ENCODE data around the gene FCF1. TPM values are rescaled to one million over a fixed set of nuclear protein-coding genes. Genes with fewer than 3 reads are reported as not detected.

The FCF1 gene
- total and polyA plus RNA-seq, 2 of the 4 experiments (the other 2 are of a cell fraction) = 37.1 to 45.5 TPM

- Histone ChIP-seq H4K20me1 (ENCODE audit: insufficient read depth, low read length) (no peaks in the 10 kb centered on the region), H3K4me2 (ENCODE audit: low read depth, low read length) (no peak overlapping the region), H2AK5ac (ENCODE audit: low read depth, low read length) (no peak overlapping the region), H3K27ac (ENCODE audit: insufficient read depth, low read length) (no peak overlapping the region), H3K14ac (replicated peaks; ENCODE audit: low read depth, low read length) (no peak overlapping the region), H4K91ac (ENCODE audit: insufficient read depth, low read depth, low read length) (no peak overlapping the region), H3K9me3 (ENCODE audit: control insufficient read depth, insufficient read depth, low read length) (peaks cover 1% of the 10 kb centered on the region; the same call in 1 of the 2 replicates), H3K27me3 (ENCODE audit: control insufficient read depth, insufficient read depth, low read length) (no peaks in the 10 kb centered on the region), H3K36me3 (ENCODE audit: control insufficient read depth, insufficient read depth, low read length) (peaks cover 10% of the 10 kb centered on the region), H3K4me1 (ENCODE audit: control insufficient read depth, insufficient read depth, low read length) (no peaks in the 10 kb centered on the region; the same call in 1 of the 2 replicates), H4K8ac (ENCODE audit: low read depth in 2 of 2, low read length in 2 of 2) (no peak overlapping the region), H3K4me3 (ENCODE audit: insufficient read depth, low read depth, low read length) (no peak overlapping the region), H2AK9ac (replicated peaks; ENCODE audit: low read depth, low read length, poor library complexity) (no peak overlapping the region), H3K56ac (ENCODE audit: extremely low read depth, insufficient read depth, low read length) (no peak overlapping the region), H2BK5ac (ENCODE audit: low read depth, low read length, poor library complexity, severe bottlenecking) (no peak overlapping the region), H3K4ac (ENCODE audit: low read depth, low read length) (no peak overlapping the region), H3K9ac (ENCODE audit: low read depth, low read length) (no peak overlapping the region), H4K5ac (ENCODE audit: low read depth, low read length) (no peak overlapping the region), H3K23ac (ENCODE audit: low read depth, low read length) (no peak overlapping the region; the same call in 1 of the 2 replicates), H2AFZ (replicated peaks; ENCODE audit: low read length, poor library complexity) (no peak overlapping the region), H3K79me1 (ENCODE audit: low read depth in 1 of 2, low read length in 2 of 2) (no peaks in the 10 kb centered on the region), H3K18ac (ENCODE audit: low read depth, low read length) (no peak overlapping the region), H2BK20ac (ENCODE audit: low read depth, low read length) (no peak overlapping the region), H2BK120ac (ENCODE audit: low read depth, low read length) (no peak overlapping the region), H3K9me1 (ENCODE audit: insufficient read depth, low read length) (no peaks in the 10 kb centered on the region), H2BK15ac (ENCODE audit: low read depth, low read length) (no peak overlapping the region)
- intact Hi-C loops (cut with micrococcal nuclease) (no loop called here), in situ Hi-C loops (cut with MboI; ENCODE audit: low sequenced_read_pairs) (no loop called here), dilution Hi-C loops (cut with HindIII; ENCODE audit: low sequenced_read_pairs, unreplicated experiment) (no loop called here)
- TF ChIP-seq CHD1 (IDR thresholded peaks at IDR 0.05; ENCODE audit: low read depth, low read length) = no peak
- no peak for TF ChIP-seq POLR2A (IDR thresholded peaks at IDR 0.05; ENCODE audit: low read depth, low read length)
- no peak for TF ChIP-seq CEBPB (IDR thresholded peaks at IDR 0.05; ENCODE audit: low read depth, low read length)
- TF ChIP-seq RCOR1 (IDR thresholded peaks at IDR 0.05; ENCODE audit: insufficient replicate concordance, low read length) = no peak
- TF ChIP-seq MAFK (IDR thresholded peaks at IDR 0.05; ENCODE audit: low read depth, low read length) = no peak
- 96% methylated on average over 5 of the region's 8 CpGs; no CpG with 5 or more reads in 1 of the 2 experiments for WGBS, 2 experiments (ENCODE audit: extremely low coverage in 2 of 2, insufficient read length in 1 of 2)
- ATAC-seq (ENCODE audit: low read depth) (no peak), DNase-seq (peak; percentile 28)
- no TSS peak for BruUV-seq (replicated peaks)
- ChIA-PET POLR2A (ENCODE audit: unreplicated experiment) (no interaction called here), CTCF (no interaction called here)
These were observed 26.5 kb downstream of the FCF1 start for GRCh38 chr14:74739293-74740030.
